ENCODE results near the gene RBM33. TPM values are rescaled to one million over a fixed set of nuclear protein-coding genes. Genes with fewer than 3 reads are reported as not detected.

Gene RBM33
- total and polyA plus RNA-seq, 9 of the 15 experiments (the other 6 are each of a cell fraction or from before 2014, with no cell fraction given): 4.4 to 80.7 (median 27.3) TPM

- peak; percentile 61; the same call in 1 of the 2 replicates for TF ChIP-seq ZNF511 (CRISPR knock-in tag; IDR thresholded peaks at IDR 0.05)
- TF ChIP-seq TGIF2 (CRISPR knock-in tag; IDR thresholded peaks at IDR 0.05): no peak
- TF ChIP-seq ZNF282 (CRISPR knock-in tag; IDR thresholded peaks at IDR 0.05): no peak
- no peak for TF ChIP-seq PHTF2 (CRISPR knock-in tag; IDR thresholded peaks at IDR 0.05)
- TF ChIP-seq CREBBP (IDR thresholded peaks at IDR 0.05; ENCODE audit: low read depth, low read length): no peak
- TF ChIP-seq, protein P1, sequence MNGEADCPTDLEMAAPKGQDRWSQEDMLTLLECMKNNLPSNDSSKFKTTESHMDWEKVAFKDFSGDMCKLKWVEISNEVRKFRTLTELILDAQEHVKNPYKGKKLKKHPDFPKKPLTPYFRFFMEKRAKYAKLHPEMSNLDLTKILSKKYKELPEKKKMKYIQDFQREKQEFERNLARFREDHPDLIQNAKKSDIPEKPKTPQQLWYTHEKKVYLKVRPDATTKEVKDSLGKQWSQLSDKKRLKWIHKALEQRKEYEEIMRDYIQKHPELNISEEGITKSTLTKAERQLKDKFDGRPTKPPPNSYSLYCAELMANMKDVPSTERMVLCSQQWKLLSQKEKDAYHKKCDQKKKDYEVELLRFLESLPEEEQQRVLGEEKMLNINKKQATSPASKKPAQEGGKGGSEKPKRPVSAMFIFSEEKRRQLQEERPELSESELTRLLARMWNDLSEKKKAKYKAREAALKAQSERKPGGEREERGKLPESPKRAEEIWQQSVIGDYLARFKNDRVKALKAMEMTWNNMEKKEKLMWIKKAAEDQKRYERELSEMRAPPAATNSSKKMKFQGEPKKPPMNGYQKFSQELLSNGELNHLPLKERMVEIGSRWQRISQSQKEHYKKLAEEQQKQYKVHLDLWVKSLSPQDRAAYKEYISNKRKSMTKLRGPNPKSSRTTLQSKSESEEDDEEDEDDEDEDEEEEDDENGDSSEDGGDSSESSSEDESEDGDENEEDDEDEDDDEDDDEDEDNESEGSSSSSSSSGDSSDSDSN (IDR thresholded peaks at IDR 0.05; ENCODE audit: borderline replicate concordance in 1 of 2, low read depth in 2 of 2, low read length in 2 of 2): 0 out of 4 replicates have a peak, but pooled peaks of 1 of the 2 experiments have one; percentile 72
- no peak for TF ChIP-seq ZSCAN29 (IDR thresholded peaks at IDR 0.05)
- peak; percentile 63; the same call in 1 of the 2 replicates for TF ChIP-seq LCOR (CRISPR knock-in tag; IDR thresholded peaks at IDR 0.05)
- TF ChIP-seq, protein P2, sequence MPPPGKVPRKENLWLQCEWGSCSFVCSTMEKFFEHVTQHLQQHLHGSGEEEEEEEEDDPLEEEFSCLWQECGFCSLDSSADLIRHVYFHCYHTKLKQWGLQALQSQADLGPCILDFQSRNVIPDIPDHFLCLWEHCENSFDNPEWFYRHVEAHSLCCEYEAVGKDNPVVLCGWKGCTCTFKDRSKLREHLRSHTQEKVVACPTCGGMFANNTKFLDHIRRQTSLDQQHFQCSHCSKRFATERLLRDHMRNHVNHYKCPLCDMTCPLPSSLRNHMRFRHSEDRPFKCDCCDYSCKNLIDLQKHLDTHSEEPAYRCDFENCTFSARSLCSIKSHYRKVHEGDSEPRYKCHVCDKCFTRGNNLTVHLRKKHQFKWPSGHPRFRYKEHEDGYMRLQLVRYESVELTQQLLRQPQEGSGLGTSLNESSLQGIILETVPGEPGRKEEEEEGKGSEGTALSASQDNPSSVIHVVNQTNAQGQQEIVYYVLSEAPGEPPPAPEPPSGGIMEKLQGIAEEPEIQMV (tag; conservative IDR thresholded peaks at IDR 0.05; ENCODE audit: low read depth): no peak
- no peak for TF ChIP-seq PRMT5 (CRISPR knock-in tag; IDR thresholded peaks at IDR 0.05)
- no peak for TF ChIP-seq SUPT5H (IDR thresholded peaks at IDR 0.05)
- TF ChIP-seq MXI1 (IDR thresholded peaks at IDR 0.05; ENCODE audit: low read depth, low read length): no peak
- TF ChIP-seq CTBP1 (IDR thresholded peaks at IDR 0.05; ENCODE audit: borderline replicate concordance): peak; percentile 44; the same call in 1 of the 2 replicates
- TF ChIP-seq, protein P3, sequence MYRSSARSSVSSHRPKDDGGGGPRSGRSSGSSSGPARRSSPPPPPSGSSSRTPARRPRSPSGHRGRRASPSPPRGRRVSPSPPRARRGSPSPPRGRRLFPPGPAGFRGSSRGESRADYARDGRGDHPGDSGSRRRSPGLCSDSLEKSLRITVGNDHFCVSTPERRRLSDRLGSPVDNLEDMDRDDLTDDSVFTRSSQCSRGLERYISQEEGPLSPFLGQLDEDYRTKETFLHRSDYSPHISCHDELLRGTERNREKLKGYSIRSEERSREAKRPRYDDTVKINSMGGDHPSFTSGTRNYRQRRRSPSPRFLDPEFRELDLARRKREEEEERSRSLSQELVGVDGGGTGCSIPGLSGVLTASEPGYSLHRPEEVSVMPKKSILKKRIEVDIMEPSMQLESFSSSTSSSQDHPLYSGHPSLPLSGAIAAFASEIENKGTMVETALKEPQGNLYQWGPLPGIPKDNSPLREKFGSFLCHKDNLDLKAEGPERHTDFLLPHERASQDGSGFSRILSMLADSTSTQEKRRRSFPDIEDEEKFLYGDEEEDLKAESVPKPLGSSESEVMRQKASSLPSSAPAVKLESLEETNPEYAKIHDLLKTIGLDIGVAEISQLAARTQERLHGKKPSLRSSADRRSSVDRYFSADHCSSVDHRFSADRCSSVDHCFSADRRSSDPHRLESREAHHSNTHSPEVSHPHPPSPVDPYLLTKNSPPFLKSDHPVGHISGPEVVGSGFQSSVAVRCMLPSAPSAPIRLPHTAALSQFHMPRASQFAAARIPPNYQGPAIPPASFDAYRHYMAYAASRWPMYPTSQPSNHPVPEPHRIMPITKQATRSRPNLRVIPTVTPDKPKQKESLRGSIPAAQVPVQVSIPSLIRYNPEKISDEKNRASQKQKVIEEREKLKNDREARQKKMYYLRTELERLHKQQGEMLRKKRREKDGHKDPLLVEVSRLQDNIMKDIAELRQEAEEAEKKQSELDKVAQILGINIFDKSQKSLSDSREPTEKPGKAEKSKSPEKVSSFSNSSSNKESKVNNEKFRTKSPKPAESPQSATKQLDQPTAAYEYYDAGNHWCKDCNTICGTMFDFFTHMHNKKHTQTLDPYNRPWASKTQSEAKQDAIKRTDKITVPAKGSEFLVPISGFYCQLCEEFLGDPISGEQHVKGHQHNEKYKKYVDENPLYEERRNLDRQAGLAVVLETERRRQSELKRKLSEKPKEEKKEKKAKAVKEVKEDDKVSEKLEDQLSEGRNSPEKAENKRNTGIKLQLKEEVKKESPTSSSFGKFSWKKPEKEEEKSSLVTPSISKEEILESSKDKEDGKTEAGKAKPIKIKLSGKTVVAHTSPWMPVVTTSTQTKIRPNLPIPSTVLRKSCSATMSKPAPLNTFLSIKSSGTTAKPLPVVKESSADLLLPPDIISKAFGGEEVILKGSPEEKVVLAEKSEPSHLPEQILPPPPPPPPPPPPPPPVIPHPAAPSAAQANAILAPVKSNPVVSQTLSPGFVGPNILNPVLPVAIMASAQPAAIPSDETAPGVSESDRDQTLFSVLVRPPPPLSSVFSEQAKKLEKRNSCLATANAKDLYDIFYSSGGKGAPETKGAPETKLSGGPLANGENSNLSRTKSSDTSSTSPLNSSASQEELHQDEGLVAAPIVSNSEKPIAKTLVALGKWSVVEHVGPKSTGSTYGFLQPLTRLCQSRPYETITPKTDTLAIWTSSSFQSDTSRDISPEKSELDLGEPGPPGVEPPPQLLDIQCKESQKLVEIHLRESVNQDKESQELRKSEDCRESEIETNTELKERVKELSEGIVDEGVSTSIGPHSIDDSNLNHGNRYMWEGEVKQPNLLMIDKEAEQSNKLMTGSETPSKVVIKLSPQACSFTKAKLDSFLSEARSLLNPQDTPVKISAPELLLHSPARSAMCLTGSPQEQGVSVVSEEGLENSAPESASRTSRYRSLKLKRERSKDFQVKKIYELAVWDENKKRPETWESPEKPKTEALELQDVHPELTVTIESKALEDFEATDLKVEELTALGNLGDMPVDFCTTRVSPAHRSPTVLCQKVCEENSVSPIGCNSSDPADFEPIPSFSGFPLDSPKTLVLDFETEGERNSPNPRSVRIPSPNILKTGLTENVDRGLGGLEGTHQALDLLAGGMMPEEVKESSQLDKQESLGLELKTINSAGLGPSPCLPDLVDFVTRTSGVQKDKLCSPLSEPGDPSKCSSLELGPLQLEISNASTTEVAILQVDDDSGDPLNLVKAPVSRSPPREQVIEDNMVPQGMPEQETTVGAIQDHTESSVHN (IDR thresholded peaks at IDR 0.05; ENCODE audit: borderline replicate concordance in 1 of 2, low read depth in 1 of 2): no peak
Measured at GRCh38 chr7:155804897-155805825, 160.7 kb downstream of the RBM33 start (continued).

All from K562 (cell line).